ENCODE measurements around the gene ZNF705A.
A peak's percentile ranks its signal among the peaks of the same experiment; 100 is the strongest.
"Not testable (repeated sequence)": the region's sequence is repeated elsewhere in the genome, so short reads cannot be mapped to it uniquely, and the experiment has no call there.

Gene ZNF705A

GRCh38 chr12:8184206-8184605 lies 27.4 kb downstream of the ZNF705A start:
- not testable (repeated sequence) for DNase-seq (ENCODE audit: low read depth)

- DNase-seq (ENCODE audit: low read depth) = not testable (repeated sequence)
Measured at GRCh38 chr12:8188088-8188487, 31.3 kb downstream of the ZNF705A start.

- peak; percentile 75 for DNase-seq (ENCODE audit: low read depth)
Measured at GRCh38 chr12:8197685-8198308, 41.0 kb downstream of the ZNF705A start.

GRCh38 chr12:8218711-8219382 lies 62.0 kb downstream of the ZNF705A start:
- DNase-seq (ENCODE audit: low read depth) = not testable (repeated sequence)

GRCh38 chr12:8221375-8221774 lies 64.6 kb downstream of the ZNF705A start:
- not testable (repeated sequence) for DNase-seq (ENCODE audit: low read depth)

- not testable (repeated sequence) for DNase-seq (ENCODE audit: low read depth)
Measured at GRCh38 chr12:8221844-8222243, 65.0 kb downstream of the ZNF705A start.

- not testable (repeated sequence) for DNase-seq (ENCODE audit: low read depth)
Measured at GRCh38 chr12:8222303-8222702, 65.5 kb downstream of the ZNF705A start.

GRCh38 chr12:8223646-8224045 lies 66.8 kb downstream of the ZNF705A start:
- not testable (repeated sequence) for DNase-seq (ENCODE audit: low read depth)

GRCh38 chr12:8224782-8225181 lies 68.0 kb downstream of the ZNF705A start:
- not testable (repeated sequence) for DNase-seq (ENCODE audit: low read depth)

GRCh38 chr12:8226355-8226754 lies 69.5 kb downstream of the ZNF705A start:
- DNase-seq (ENCODE audit: low read depth) = no peak

- not testable (repeated sequence) for DNase-seq (ENCODE audit: low read depth)
Measured at GRCh38 chr12:8226992-8227731, 70.3 kb downstream of the ZNF705A start, which contains the start of gene FAM90A1. TSS of gene FAM90A1 (minus strand) at chr12:8227618. CDS start at chr12:8224832, 2,786 bp downstream.

- DNase-seq (ENCODE audit: low read depth) = not testable (repeated sequence)
Measured at GRCh38 chr12:8227732-8228077, 70.9 kb downstream of the ZNF705A start.

- not testable (repeated sequence) for DNase-seq (ENCODE audit: low read depth)
Measured at GRCh38 chr12:8228607-8229006, 71.8 kb downstream of the ZNF705A start.

- DNase-seq (ENCODE audit: low read depth) = not testable (repeated sequence)
Measured at GRCh38 chr12:8229486-8229885, 72.7 kb downstream of the ZNF705A start.
